ENCODE data around the gene CIPC. TPM values are rescaled to one million over a fixed set of nuclear protein-coding genes. Genes with fewer than 3 reads are reported as not detected.

The CIPC gene
- polyA plus RNA-seq, 2 donors: 9.3 to 12.0 TPM

- WGBS, 2 donors: 81 to 82% methylated on average over 2 of the region's 2 CpGs
- peaks cover 4 to 10% of the 10 kb centered on the region in 2 donors for H3K4me1 ChIP-seq (ENCODE audit: control insufficient read depth in 2 of 2, insufficient read depth in 2 of 2, low read length in 1 of 2)
Observed at GRCh38 chr14:77107228-77107627, 9.2 kb downstream of the CIPC start.

DNA sequence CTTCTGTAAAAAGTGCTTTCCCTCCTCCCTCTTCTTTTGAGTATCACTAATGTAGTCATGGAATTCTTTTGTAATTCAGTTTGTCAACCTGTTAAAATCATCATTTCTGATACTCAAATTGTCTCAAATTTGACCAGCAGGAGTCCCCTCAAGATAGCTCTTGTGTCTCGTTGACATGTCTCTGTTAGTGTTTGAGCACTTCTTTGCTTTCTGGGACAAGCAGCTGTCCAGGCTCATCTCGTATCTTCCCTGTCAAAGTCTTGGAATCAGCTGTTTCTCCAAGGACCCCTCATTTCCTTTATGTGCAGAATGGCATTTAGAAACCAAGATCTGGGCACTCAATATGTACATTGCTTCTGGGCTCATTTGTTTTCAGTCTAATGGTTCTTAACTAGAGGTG lies 10.7 kb downstream of the CIPC start:
- 86 to 93% methylated on average over 2 of the region's 2 CpGs for WGBS, 2 donors
- Histone ChIP-seq H3K27ac (ENCODE audit: low read depth in 2 of 2, low read length in 1 of 2) (no peak overlapping the region), H3K9me3 (ENCODE audit: control insufficient read depth in 2 of 2, insufficient read depth in 1 of 2, low read depth in 1 of 2, low read length in 1 of 2) (no peaks in the 10 kb centered on the region), H3K4me1 (ENCODE audit: control insufficient read depth in 2 of 2, insufficient read depth in 2 of 2, low read length in 1 of 2) (peaks cover 0 to 8% of the 10 kb centered on the region in 2 donors), H3K27me3 (ENCODE audit: control insufficient read depth in 1 of 2, insufficient read depth in 2 of 2, low read length in 2 of 2) (no peaks in the 10 kb centered on the region), H3K36me3 (ENCODE audit: control insufficient read depth in 2 of 2, insufficient read depth in 2 of 2, low read length in 1 of 2) (peaks cover 7 to 11% of the 10 kb centered on the region in 2 donors), H3K4me3 (ENCODE audit: low read depth in 1 of 2, low read length in 2 of 2) (no peak overlapping the region)

More at GRCh38 chr14:77107228-77107627, 9.2 kb downstream of the CIPC start:
- Histone ChIP-seq H3K36me3 (ENCODE audit: control insufficient read depth in 2 of 2, insufficient read depth in 2 of 2, low read length in 1 of 2) (peaks cover 0 to 5% of the 10 kb centered on the region in 2 donors), H3K4me3 (ENCODE audit: low read depth in 1 of 2, low read length in 2 of 2) (no peak overlapping the region), H3K27me3 (ENCODE audit: control insufficient read depth in 1 of 2, insufficient read depth in 2 of 2, low read length in 2 of 2) (no peaks in the 10 kb centered on the region), H3K9me3 (ENCODE audit: control insufficient read depth in 2 of 2, insufficient read depth in 1 of 2, low read depth in 1 of 2, low read length in 1 of 2) (no peaks in the 10 kb centered on the region), H3K27ac (ENCODE audit: low read depth in 2 of 2, low read length in 1 of 2) (no peak overlapping the region)

DNA sequence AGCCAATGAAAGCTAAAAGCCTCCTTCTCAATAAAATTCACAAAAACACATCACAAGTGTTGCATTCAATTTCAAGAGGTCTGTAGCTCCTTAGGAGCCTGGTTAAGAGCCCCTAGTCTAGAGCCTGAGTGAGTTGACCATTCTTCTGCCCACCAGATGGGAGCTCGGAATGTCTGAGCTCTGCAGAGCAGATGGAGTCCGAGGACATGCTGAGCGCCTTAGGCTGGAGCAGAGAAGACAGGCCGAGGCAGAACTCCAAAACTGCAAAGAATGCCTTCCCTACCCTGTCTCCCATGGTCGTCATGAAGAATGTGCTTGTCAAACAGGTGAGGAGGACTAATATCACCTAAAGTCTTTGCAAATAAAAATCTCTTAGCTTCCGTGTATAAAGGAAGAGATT lies 11.6 kb downstream of the CIPC start:
- no peaks in the 10 kb centered on the region for H3K27me3 ChIP-seq (ENCODE audit: control insufficient read depth in 1 of 2, insufficient read depth in 2 of 2, low read length in 2 of 2)
- peaks cover 0 to 4% of the 10 kb centered on the region in 2 donors for H3K4me1 ChIP-seq (ENCODE audit: control insufficient read depth in 2 of 2, insufficient read depth in 2 of 2, low read length in 1 of 2)
- H3K36me3 ChIP-seq (ENCODE audit: control insufficient read depth in 2 of 2, insufficient read depth in 2 of 2, low read length in 1 of 2): peaks cover 16 to 17% of the 10 kb centered on the region in 2 donors
- no peaks in the 10 kb centered on the region for H3K9me3 ChIP-seq (ENCODE audit: control insufficient read depth in 2 of 2, insufficient read depth in 1 of 2, low read depth in 1 of 2, low read length in 1 of 2)
- peak overlapping the region; percentile 11 to 81 for H3K27ac ChIP-seq (ENCODE audit: low read depth in 2 of 2, low read length in 1 of 2)
- H3K4me3 ChIP-seq (ENCODE audit: low read depth in 1 of 2, low read length in 2 of 2): no peak overlapping the region
- 56 to 64% methylated on average over 6 of the region's 6 CpGs for WGBS, 2 donors

DNA sequence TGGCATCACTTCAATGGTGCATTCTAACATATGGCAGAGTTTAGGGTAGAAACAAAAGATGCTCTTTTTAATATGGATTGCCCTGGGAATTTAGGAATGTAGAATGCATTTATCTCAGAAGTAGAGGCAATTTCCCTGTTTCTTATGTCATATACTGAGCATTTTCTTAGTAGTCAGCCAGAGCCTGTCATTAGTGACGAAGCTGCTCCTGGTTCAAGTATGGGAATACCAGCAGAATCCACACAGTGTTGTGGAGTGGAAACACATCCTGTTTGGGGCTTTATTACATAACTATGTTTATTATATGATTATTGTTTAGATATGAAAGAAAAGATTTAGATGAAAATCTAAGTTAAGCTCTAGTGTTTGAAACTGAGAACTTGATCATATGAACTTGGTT lies 12.2 kb downstream of the CIPC start:
- Histone ChIP-seq H3K27me3 (ENCODE audit: control insufficient read depth in 1 of 2, insufficient read depth in 2 of 2, low read length in 2 of 2) (no peaks in the 10 kb centered on the region), H3K36me3 (ENCODE audit: control insufficient read depth in 2 of 2, insufficient read depth in 2 of 2, low read length in 1 of 2) (peaks cover 16 to 17% of the 10 kb centered on the region in 2 donors), H3K4me3 (ENCODE audit: low read depth in 1 of 2, low read length in 2 of 2) (no peak overlapping the region), H3K4me1 (ENCODE audit: control insufficient read depth in 2 of 2, insufficient read depth in 2 of 2, low read length in 1 of 2) (peaks cover 0 to 4% of the 10 kb centered on the region in 2 donors), H3K9me3 (ENCODE audit: control insufficient read depth in 2 of 2, insufficient read depth in 1 of 2, low read depth in 1 of 2, low read length in 1 of 2) (no peaks in the 10 kb centered on the region), H3K27ac (ENCODE audit: low read depth in 2 of 2, low read length in 1 of 2) (peak overlapping the region; percentile 11 to 37)
- 81 to 87% methylated on average over 1 of the region's 1 CpG for WGBS, 2 donors

GRCh38 chr14:77111021-77111420 lies 13.0 kb downstream of the CIPC start:
- Histone ChIP-seq H3K9me3 (ENCODE audit: control insufficient read depth in 2 of 2, insufficient read depth in 1 of 2, low read depth in 1 of 2, low read length in 1 of 2) (no peaks in the 10 kb centered on the region), H3K4me3 (ENCODE audit: low read depth in 1 of 2, low read length in 2 of 2) (peak overlapping the region in 1 of 2 donors; percentile 24), H3K27ac (ENCODE audit: low read depth in 2 of 2, low read length in 1 of 2) (peak overlapping the region; percentile 88 to 95), H3K36me3 (ENCODE audit: control insufficient read depth in 2 of 2, insufficient read depth in 2 of 2, low read length in 1 of 2) (peaks cover 16 to 17% of the 10 kb centered on the region in 2 donors), H3K4me1 (ENCODE audit: control insufficient read depth in 2 of 2, insufficient read depth in 2 of 2, low read length in 1 of 2) (peaks cover 0 to 4% of the 10 kb centered on the region in 2 donors), H3K27me3 (ENCODE audit: control insufficient read depth in 1 of 2, insufficient read depth in 2 of 2, low read length in 2 of 2) (no peaks in the 10 kb centered on the region)
- 25 to 40% methylated on average over 5 of the region's 5 CpGs for WGBS, 2 donors

DNA sequence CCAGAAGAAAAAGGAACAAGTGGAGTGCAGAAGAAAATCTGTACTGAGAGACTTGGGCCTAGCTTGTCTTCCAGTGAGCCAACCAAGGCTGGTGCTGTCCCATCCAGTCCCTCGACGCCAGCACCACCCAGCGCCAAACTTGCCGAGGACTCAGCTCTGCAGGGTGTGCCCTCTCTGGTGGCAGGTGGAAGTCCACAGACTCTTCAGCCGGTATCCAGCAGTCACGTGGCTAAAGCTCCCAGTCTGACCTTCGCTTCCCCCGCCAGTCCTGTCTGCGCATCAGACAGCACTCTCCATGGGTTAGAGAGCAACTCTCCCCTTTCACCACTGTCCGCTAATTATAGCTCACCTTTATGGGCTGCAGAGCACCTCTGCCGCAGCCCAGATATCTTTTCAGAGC lies 15.6 kb downstream of the CIPC start:
- Histone ChIP-seq H3K36me3 (ENCODE audit: control insufficient read depth in 2 of 2, insufficient read depth in 2 of 2, low read length in 1 of 2) (peaks cover 14 to 17% of the 10 kb centered on the region in 2 donors), H3K27me3 (ENCODE audit: control insufficient read depth in 1 of 2, insufficient read depth in 2 of 2, low read length in 2 of 2) (no peaks in the 10 kb centered on the region), H3K4me3 (ENCODE audit: low read depth in 1 of 2, low read length in 2 of 2) (no peak overlapping the region), H3K9me3 (ENCODE audit: control insufficient read depth in 2 of 2, insufficient read depth in 1 of 2, low read depth in 1 of 2, low read length in 1 of 2) (no peaks in the 10 kb centered on the region), H3K4me1 (ENCODE audit: control insufficient read depth in 2 of 2, insufficient read depth in 2 of 2, low read length in 1 of 2) (peaks cover 0 to 4% of the 10 kb centered on the region in 2 donors), H3K27ac (ENCODE audit: low read depth in 2 of 2, low read length in 1 of 2) (peak overlapping the region; percentile 44 to 86)
- 90% methylated on average over 11 of the region's 11 CpGs for WGBS, 2 donors

- Histone ChIP-seq H3K36me3 (ENCODE audit: control insufficient read depth in 2 of 2, insufficient read depth in 2 of 2, low read length in 1 of 2) (peaks cover 12 to 18% of the 10 kb centered on the region in 2 donors), H3K27ac (ENCODE audit: low read depth in 2 of 2, low read length in 1 of 2) (peak overlapping the region; percentile 44 to 86)
- 81 to 85% methylated on average over 4 of the region's 4 CpGs for WGBS, 2 donors
Observed at GRCh38 chr14:77114609-77115008, 16.6 kb downstream of the CIPC start.

DNA sequence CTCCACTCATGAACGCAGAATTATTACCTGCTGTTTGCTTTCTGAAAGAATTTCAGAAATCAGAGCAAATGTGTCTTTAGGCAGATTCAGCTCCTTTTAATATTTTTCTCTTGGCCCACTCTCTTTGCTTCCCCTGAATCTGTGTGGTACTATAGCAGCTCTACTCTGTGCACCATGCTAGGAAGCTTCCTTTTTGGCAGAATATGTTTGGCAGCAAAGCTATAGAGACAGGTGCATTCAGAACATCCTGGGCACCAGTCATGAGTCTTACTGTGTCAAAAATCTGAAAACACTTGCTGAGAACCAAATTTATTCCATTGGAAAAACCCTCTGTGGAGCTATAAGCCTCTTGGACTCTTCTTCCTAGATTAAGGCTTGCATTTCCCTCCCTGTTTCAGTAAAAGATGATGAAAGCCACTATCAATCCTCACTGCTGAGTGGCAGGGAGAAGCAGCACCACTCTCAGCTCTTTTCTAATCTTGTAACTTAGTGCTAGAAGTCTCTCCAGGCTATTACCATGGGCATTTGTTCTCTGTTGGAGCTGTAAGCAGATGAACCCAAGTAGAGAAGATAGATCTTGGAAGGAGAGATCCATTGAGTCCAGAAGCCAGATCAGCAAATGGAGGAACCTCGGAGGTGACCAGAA lies 18.2 kb downstream of the CIPC start:
- Histone ChIP-seq H3K36me3 (ENCODE audit: control insufficient read depth in 2 of 2, insufficient read depth in 2 of 2, low read length in 1 of 2) (peaks cover 16 to 18% of the 10 kb centered on the region in 2 donors), H3K9me3 (ENCODE audit: control insufficient read depth in 2 of 2, insufficient read depth in 1 of 2, low read depth in 1 of 2, low read length in 1 of 2) (no peaks in the 10 kb centered on the region), H3K4me1 (ENCODE audit: control insufficient read depth in 2 of 2, insufficient read depth in 2 of 2, low read length in 1 of 2) (peaks cover 0 to 5% of the 10 kb centered on the region in 2 donors), H3K27me3 (ENCODE audit: control insufficient read depth in 1 of 2, insufficient read depth in 2 of 2, low read length in 2 of 2) (no peaks in the 10 kb centered on the region), H3K27ac (ENCODE audit: low read depth in 2 of 2, low read length in 1 of 2) (no peak overlapping the region), H3K4me3 (ENCODE audit: low read depth in 1 of 2, low read length in 2 of 2) (no peak overlapping the region)
- 92 to 93% methylated on average over 2 of the region's 2 CpGs for WGBS, 2 donors

More at GRCh38 chr14:77114609-77115008, 16.6 kb downstream of the CIPC start:
- H3K9me3 ChIP-seq (ENCODE audit: control insufficient read depth in 2 of 2, insufficient read depth in 1 of 2, low read depth in 1 of 2, low read length in 1 of 2): no peaks in the 10 kb centered on the region
- H3K27me3 ChIP-seq (ENCODE audit: control insufficient read depth in 1 of 2, insufficient read depth in 2 of 2, low read length in 2 of 2): no peaks in the 10 kb centered on the region
- H3K4me1 ChIP-seq (ENCODE audit: control insufficient read depth in 2 of 2, insufficient read depth in 2 of 2, low read length in 1 of 2): peaks cover 0 to 4% of the 10 kb centered on the region in 2 donors
- no peak overlapping the region for H3K4me3 ChIP-seq (ENCODE audit: low read depth in 1 of 2, low read length in 2 of 2)

GRCh38 chr14:77119851-77120250 lies 21.8 kb downstream of the CIPC start:
- H3K36me3 ChIP-seq (ENCODE audit: control insufficient read depth in 2 of 2, insufficient read depth in 2 of 2, low read length in 1 of 2): peaks cover 3 to 4% of the 10 kb centered on the region in 2 donors
- H3K4me1 ChIP-seq (ENCODE audit: control insufficient read depth in 2 of 2, insufficient read depth in 2 of 2, low read length in 1 of 2): peaks cover 3 to 23% of the 10 kb centered on the region in 2 donors
- 90 to 95% methylated on average over 7 of the region's 7 CpGs for WGBS, 2 donors
- no peaks in the 10 kb centered on the region for H3K9me3 ChIP-seq (ENCODE audit: control insufficient read depth in 2 of 2, insufficient read depth in 1 of 2, low read depth in 1 of 2, low read length in 1 of 2)
- no peaks in the 10 kb centered on the region for H3K27me3 ChIP-seq (ENCODE audit: control insufficient read depth in 1 of 2, insufficient read depth in 2 of 2, low read length in 2 of 2)
- no peak overlapping the region for H3K4me3 ChIP-seq (ENCODE audit: low read depth in 1 of 2, low read length in 2 of 2)
- H3K27ac ChIP-seq (ENCODE audit: low read depth in 2 of 2, low read length in 1 of 2): peak overlapping the region in 1 of 2 donors; percentile 28

Data from esophagus (tissue), 2 donors.